Thyroid gland (tissue), 4 donors: ENCODE data around the gene FATE1. TPM values are rescaled to one million over a fixed set of nuclear protein-coding genes. Genes with fewer than 3 reads are reported as not detected.

ENCODE experiments used
- DNase-seq, 2 donors: peaks; one replicate each; pipeline ENCODE4 v3.0.0-alpha.2; 2019
- H3K27ac ChIP-seq, 3 donors: fragments of 200-600 bp; sonication (generic); 1 replicate in 2 of 3; 2 replicates in 1 of 3; pipeline ENCODE4 v1.5.1; 2016 to 2019; ENCODE audit warnings: mild to moderate bottlenecking in 1 of 3, moderate library complexity in 1 of 3
- H3K27me3 ChIP-seq: fragments of 200-600 bp; sonication (generic); one replicate; pipeline ENCODE4 v1.5.1; 2019
- H3K36me3 ChIP-seq, 2 donors: fragments of 200-600 bp; sonication (generic); one replicate each; pipeline ENCODE4 v1.5.1; 2016 to 2019
- H3K4me1 ChIP-seq, 2 donors: fragments of 200-600 bp; sonication (generic); one replicate each; pipeline ENCODE4 v1.5.1; 2017 to 2019
- H3K4me3 ChIP-seq, 3 donors: fragments of 200-600 bp; sonication (generic); replicated peaks in 1 of 3; 1 replicate in 2 of 3; 2 replicates in 1 of 3; pipeline ENCODE4 v1.5.1; 2016; ENCODE audit warnings: mild to moderate bottlenecking in 1 of 3
- H3K9me3 ChIP-seq: fragments of 200-600 bp; sonication (generic); one replicate; pipeline ENCODE4 v1.5.1; 2017
- CTCF ChIP-seq, 6 experiments: fragments of 200-600 bp in 3 of 6; fragments of 450-650 bp in 3 of 6; sonication (generic) in 3 of 6; IDR thresholded peaks; one replicate each; pipeline ENCODE4 v1.5.1; 2016 to 2019; ENCODE audit warnings: antibody characterized with exemption in 6 of 6, mild to moderate bottlenecking in 2 of 6, inconsistent platforms in 1 of 6, moderate library complexity in 1 of 6
- POLR2A ChIP-seq, 2 donors: fragments of 450-650 bp; IDR thresholded peaks; one replicate each; pipeline ENCODE4 v1.6.1; 2017; ENCODE audit warnings: antibody characterized with exemption in 2 of 2, mild to moderate bottlenecking in 2 of 2, moderate library complexity in 1 of 2
- WGBS, 2 donors: methylation state at CpG; one replicate each; pipeline ENCODE4 v1.1.5; 2017; 5-methylcytosine and 5-hydroxymethylcytosine counted together
- intact Hi-C: fragments of 100-400 bp; cut with DNase I; formaldehyde crosslinking; loops from one replicate; pipeline ENCODE4 v1.15.1; 2023
- total RNA-seq, 4 donors: library from RNA; depleted of rRNA; stranded (reverse); fragments of >200 nt; gene quantifications; one replicate each; pipeline ENCODE4 v1.2.3, GENCODE V29; 2016

The FATE1 gene
- total RNA-seq, 4 donors from 2014 or later, result 1.7 to 4.7 TPM; not detected in 2

- Histone ChIP-seq H3K4me3 (no peak overlapping the region), H3K36me3 (no peaks in the 10 kb centered on the region), H3K9me3 (no peaks in the 10 kb centered on the region), H3K27ac (no peak overlapping the region), H3K27me3 (no peaks in the 10 kb centered on the region), H3K4me1 (no peaks in the 10 kb centered on the region)
- intact Hi-C loops, result no loop called here
- 94 to 95% methylated on average over 9 of the region's 9 CpGs for WGBS, 2 donors
- DNase-seq, result no peak
- TF ChIP-seq CTCF (IDR thresholded peaks at IDR 0.05) (no peak), POLR2A (IDR thresholded peaks at IDR 0.05) (no peak)
Measured at GRCh38 chrX:151699746-151700145, 16.1 kb upstream of the FATE1 start.

- DNase-seq, result no peak
- no peaks in the 10 kb centered on the region for H3K27me3 ChIP-seq
- H3K4me3 ChIP-seq, result no peak overlapping the region
- no peaks in the 10 kb centered on the region for H3K4me1 ChIP-seq
- 93 to 100% methylated on average over 3 to 4 of the region's 16 CpGs for WGBS, 2 donors
- H3K36me3 ChIP-seq, result no peaks in the 10 kb centered on the region
- no peaks in the 10 kb centered on the region for H3K9me3 ChIP-seq
- intact Hi-C loops, result no loop called here
- no peak overlapping the region for H3K27ac ChIP-seq
- TF ChIP-seq CTCF (IDR thresholded peaks at IDR 0.05), result no peak
- TF ChIP-seq POLR2A (IDR thresholded peaks at IDR 0.05), result no peak
Measured at GRCh38 chrX:151700581-151700980, 15.3 kb upstream of the FATE1 start.

GRCh38 chrX:151701071-151701470 lies 14.8 kb upstream of the FATE1 start:
- Histone ChIP-seq H3K36me3 (no peaks in the 10 kb centered on the region), H3K27me3 (no peaks in the 10 kb centered on the region), H3K9me3 (no peaks in the 10 kb centered on the region), H3K4me1 (no peaks in the 10 kb centered on the region), H3K4me3 (no peak overlapping the region), H3K27ac (no peak overlapping the region)
- intact Hi-C loops, result no loop called here
- TF ChIP-seq POLR2A (IDR thresholded peaks at IDR 0.05), result no peak
- no peak for TF ChIP-seq CTCF (IDR thresholded peaks at IDR 0.05)
- WGBS, 2 donors, result 92 to 97% methylated on average over 4 of the region's 4 CpGs
- no peak for DNase-seq

GRCh38 chrX:151701531-151701930 lies 14.3 kb upstream of the FATE1 start:
- intact Hi-C loops, result no loop called here
- no peaks in the 10 kb centered on the region for H3K4me1 ChIP-seq
- no peaks in the 10 kb centered on the region for H3K9me3 ChIP-seq
- no peak overlapping the region for H3K4me3 ChIP-seq
- H3K27ac ChIP-seq, result no peak overlapping the region
- DNase-seq, result no peak
- TF ChIP-seq CTCF (IDR thresholded peaks at IDR 0.05), result no peak
- no peak for TF ChIP-seq POLR2A (IDR thresholded peaks at IDR 0.05)
- no peaks in the 10 kb centered on the region for H3K27me3 ChIP-seq
- no peaks in the 10 kb centered on the region for H3K36me3 ChIP-seq
- WGBS, 2 donors, result 98 to 100% methylated on average over 6 to 7 of the region's 7 CpGs

GRCh38 chrX:151702026-151702714 lies 13.7 kb upstream of the FATE1 start:
- intact Hi-C loops, result no loop called here
- H3K36me3 ChIP-seq, result no peaks in the 10 kb centered on the region
- H3K4me3 ChIP-seq, result no peak overlapping the region
- no peak for DNase-seq
- H3K9me3 ChIP-seq, result no peaks in the 10 kb centered on the region
- H3K27ac ChIP-seq, result no peak overlapping the region
- 73 to 98% methylated on average over 4 to 6 of the region's 9 CpGs for WGBS, 2 donors
- no peaks in the 10 kb centered on the region for H3K27me3 ChIP-seq
- TF ChIP-seq CTCF (IDR thresholded peaks at IDR 0.05), result no peak
- no peak for TF ChIP-seq POLR2A (IDR thresholded peaks at IDR 0.05)
- H3K4me1 ChIP-seq, result no peaks in the 10 kb centered on the region
